ENCODE results near the gene USH1C. TPM values are rescaled to one million over a fixed set of nuclear protein-coding genes. Genes with fewer than 3 reads are reported as not detected.

USH1C gene
- total and polyA plus RNA-seq, 2 of the 13 experiments (the other 11 are each of a cell fraction or from before 2014, with no cell fraction given), result not detected

GRCh38 chr11:17506314-17506713 lies 37.9 kb downstream of the USH1C start (continued):
- TF ChIP-seq, protein P1, sequence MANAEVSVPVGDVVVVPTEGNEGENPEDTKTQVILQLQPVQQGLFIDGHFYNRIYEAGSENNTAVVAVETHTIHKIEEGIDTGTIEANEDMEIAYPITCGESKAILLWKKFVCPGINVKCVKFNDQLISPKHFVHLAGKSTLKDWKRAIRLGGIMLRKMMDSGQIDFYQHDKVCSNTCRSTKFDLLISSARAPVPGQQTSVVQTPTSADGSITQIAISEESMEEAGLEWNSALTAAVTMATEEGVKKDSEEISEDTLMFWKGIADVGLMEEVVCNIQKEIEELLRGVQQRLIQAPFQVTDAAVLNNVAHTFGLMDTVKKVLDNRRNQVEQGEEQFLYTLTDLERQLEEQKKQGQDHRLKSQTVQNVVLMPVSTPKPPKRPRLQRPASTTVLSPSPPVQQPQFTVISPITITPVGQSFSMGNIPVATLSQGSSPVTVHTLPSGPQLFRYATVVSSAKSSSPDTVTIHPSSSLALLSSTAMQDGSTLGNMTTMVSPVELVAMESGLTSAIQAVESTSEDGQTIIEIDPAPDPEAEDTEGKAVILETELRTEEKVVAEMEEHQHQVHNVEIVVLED (CRISPR knock-in tag; IDR thresholded peaks at IDR 0.05; ENCODE audit: borderline replicate concordance), result no peak
- TF ChIP-seq ATF1 (CRISPR knock-in tag; IDR thresholded peaks at IDR 0.05) (no peak), ZNF674 (CRISPR knock-in tag; IDR thresholded peaks at IDR 0.05; ENCODE audit: low read depth) (no peak), SP1 (IDR thresholded peaks at IDR 0.05) (no peak), SP1 (CRISPR knock-in tag; IDR thresholded peaks at IDR 0.05) (no peak), PCBP2 (optimal IDR thresholded peaks at IDR 0.05; ENCODE audit: low read depth, low read length, poor library complexity, severe bottlenecking) (no peak)
- TF ChIP-seq, protein P2, sequence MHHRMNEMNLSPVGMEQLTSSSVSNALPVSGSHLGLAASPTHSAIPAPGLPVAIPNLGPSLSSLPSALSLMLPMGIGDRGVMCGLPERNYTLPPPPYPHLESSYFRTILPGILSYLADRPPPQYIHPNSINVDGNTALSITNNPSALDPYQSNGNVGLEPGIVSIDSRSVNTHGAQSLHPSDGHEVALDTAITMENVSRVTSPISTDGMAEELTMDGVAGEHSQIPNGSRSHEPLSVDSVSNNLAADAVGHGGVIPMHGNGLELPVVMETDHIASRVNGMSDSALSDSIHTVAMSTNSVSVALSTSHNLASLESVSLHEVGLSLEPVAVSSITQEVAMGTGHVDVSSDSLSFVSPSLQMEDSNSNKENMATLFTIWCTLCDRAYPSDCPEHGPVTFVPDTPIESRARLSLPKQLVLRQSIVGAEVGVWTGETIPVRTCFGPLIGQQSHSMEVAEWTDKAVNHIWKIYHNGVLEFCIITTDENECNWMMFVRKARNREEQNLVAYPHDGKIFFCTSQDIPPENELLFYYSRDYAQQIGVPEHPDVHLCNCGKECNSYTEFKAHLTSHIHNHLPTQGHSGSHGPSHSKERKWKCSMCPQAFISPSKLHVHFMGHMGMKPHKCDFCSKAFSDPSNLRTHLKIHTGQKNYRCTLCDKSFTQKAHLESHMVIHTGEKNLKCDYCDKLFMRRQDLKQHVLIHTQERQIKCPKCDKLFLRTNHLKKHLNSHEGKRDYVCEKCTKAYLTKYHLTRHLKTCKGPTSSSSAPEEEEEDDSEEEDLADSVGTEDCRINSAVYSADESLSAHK (CRISPR knock-in tag; IDR thresholded peaks at IDR 0.05; ENCODE audit: borderline replicate concordance), result no peak

- Histone ChIP-seq H3K4me3 (replicated peaks in 1 of 3; ENCODE audit: insufficient read depth in 1 of 3, low read depth in 2 of 3, low read length in 3 of 3) (no peak overlapping the region), H3K9me3 (ENCODE audit: low read length) (no peaks in the 10 kb centered on the region), H3K36me3 (replicated peaks in 1 of 2; ENCODE audit: control insufficient read depth in 1 of 2, insufficient read depth in 2 of 2, low read length in 2 of 2) (no peaks in the 10 kb centered on the region), H3K4me2 (ENCODE audit: low read depth, low read length) (no peak overlapping the region), H4K20me1 (ENCODE audit: insufficient read depth, low read length) (no peaks in the 10 kb centered on the region), H3K4me1 (ENCODE audit: insufficient read depth, low read length) (no peaks in the 10 kb centered on the region), H3K27me3 (ENCODE audit: control insufficient read depth in 1 of 2, insufficient read depth in 2 of 2, low read length in 2 of 2) (peaks cover 1 to 4% of the 10 kb centered on the region in 2 experiments; a peak in 2 of 5 replicates), H3K9ac (ENCODE audit: insufficient read depth, low read depth, low read length) (no peak overlapping the region), H3K27ac (ENCODE audit: extremely low read length, insufficient read depth, low read length) (no peak overlapping the region), H2AFZ (ENCODE audit: low read length) (no peak overlapping the region), H3K79me2 (ENCODE audit: insufficient read depth, low read length) (no peaks in the 10 kb centered on the region)
- FAIRE-seq (no peak), ATAC-seq (no peak), DNase-seq (ENCODE audit: low spot score) (no peak)
- in situ Hi-C loops (cut with HindIII; ENCODE audit: extremely low pct_ligation_motif_present, low pct_unique_long_range_greater_than_20kb) (loop anchor here (5.0 to 25.0 kb wide), 2 partner anchors 123 to 268 kb away; no protein-coding TSS in a partner anchor), intact Hi-C loops (cut with micrococcal nuclease; ENCODE audit: unreplicated experiment) (loop anchor here (10.0 kb wide), 1 partner anchor 270 kb away; no protein-coding TSS in a partner anchor)
- no TSS peak for BruUV-seq (replicated peaks)
- ChIA-PET CTCF (ENCODE audit: low intra/inter-chr PET ratio, low total read pairs) (interaction anchor here (0.7 to 2.4 kb wide), 5 partner anchors 116 to 275 kb away, joined by 3 to 34 read pairs (median 14); partner anchors contain the start of gene KCNJ11), POLR2A (no interaction called here)
- 29% methylated on average over 4 of the region's 4 CpGs for WGBS (ENCODE audit: low lambda C conversion rate)
- TF ChIP-seq, protein P3, sequence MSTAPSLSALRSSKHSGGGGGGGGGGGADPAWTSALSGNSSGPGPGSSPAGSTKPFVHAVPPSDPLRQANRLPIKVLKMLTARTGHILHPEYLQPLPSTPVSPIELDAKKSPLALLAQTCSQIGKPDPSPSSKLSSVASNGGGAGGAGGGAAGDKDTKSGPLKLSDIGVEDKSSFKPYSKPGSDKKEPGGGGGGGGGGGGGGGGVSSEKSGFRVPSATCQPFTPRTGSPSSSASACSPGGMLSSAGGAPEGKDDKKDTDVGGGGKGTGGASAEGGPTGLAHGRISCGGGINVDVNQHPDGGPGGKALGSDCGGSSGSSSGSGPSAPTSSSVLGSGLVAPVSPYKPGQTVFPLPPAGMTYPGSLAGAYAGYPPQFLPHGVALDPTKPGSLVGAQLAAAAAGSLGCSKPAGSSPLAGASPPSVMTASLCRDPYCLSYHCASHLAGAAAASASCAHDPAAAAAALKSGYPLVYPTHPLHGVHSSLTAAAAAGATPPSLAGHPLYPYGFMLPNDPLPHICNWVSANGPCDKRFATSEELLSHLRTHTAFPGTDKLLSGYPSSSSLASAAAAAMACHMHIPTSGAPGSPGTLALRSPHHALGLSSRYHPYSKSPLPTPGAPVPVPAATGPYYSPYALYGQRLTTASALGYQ (CRISPR knock-in tag; IDR thresholded peaks at IDR 0.05), result no peak
- TF ChIP-seq NR3C1 (CRISPR knock-in tag; IDR thresholded peaks at IDR 0.05) (no peak), ZNF609 (CRISPR knock-in tag; IDR thresholded peaks at IDR 0.05; ENCODE audit: borderline replicate concordance) (no peak), ZNF678 (CRISPR knock-in tag; IDR thresholded peaks at IDR 0.05) (no peak), MED1 (CRISPR knock-in tag; IDR thresholded peaks at IDR 0.05) (no peak), GPN1 (CRISPR knock-in tag; IDR thresholded peaks at IDR 0.05; ENCODE audit: borderline replicate concordance) (no peak)
These were observed 39.1 kb downstream of the USH1C start for GRCh38 chr11:17505146-17505545.
